Thyroid gland (tissue), 4 donors: Measurements from ENCODE around the gene GOLGA6C. TPM values are rescaled to one million over a fixed set of nuclear protein-coding genes. Genes with fewer than 3 reads are reported as not detected.
"Not testable (repeated sequence)": the region's sequence is repeated elsewhere in the genome, so short reads cannot be mapped to it uniquely, and the experiment has no call there.

Experiments
- DNase-seq, 2 donors: peaks; one replicate each; pipeline ENCODE4 v3.0.0-alpha.2; 2019
- H3K27ac ChIP-seq, 3 donors: fragments of 200-600 bp; sonication (generic); 1 replicate in 2 of 3; 2 replicates in 1 of 3; pipeline ENCODE4 v1.5.1; 2016 to 2019; ENCODE audit warnings: mild to moderate bottlenecking in 1 of 3, moderate library complexity in 1 of 3
- H3K27me3 ChIP-seq: fragments of 200-600 bp; sonication (generic); one replicate; pipeline ENCODE4 v1.5.1; 2019
- H3K36me3 ChIP-seq, 2 donors: fragments of 200-600 bp; sonication (generic); one replicate each; pipeline ENCODE4 v1.5.1; 2016 to 2019
- H3K4me1 ChIP-seq, 2 donors: fragments of 200-600 bp; sonication (generic); one replicate each; pipeline ENCODE4 v1.5.1; 2017 to 2019
- H3K4me3 ChIP-seq, 3 donors: fragments of 200-600 bp; sonication (generic); replicated peaks in 1 of 3; 1 replicate in 2 of 3; 2 replicates in 1 of 3; pipeline ENCODE4 v1.5.1; 2016; ENCODE audit warnings: mild to moderate bottlenecking in 1 of 3
- H3K9me3 ChIP-seq: fragments of 200-600 bp; sonication (generic); one replicate; pipeline ENCODE4 v1.5.1; 2017
- CTCF ChIP-seq, 6 experiments: fragments of 200-600 bp in 3 of 6; fragments of 450-650 bp in 3 of 6; sonication (generic) in 3 of 6; IDR thresholded peaks; one replicate each; pipeline ENCODE4 v1.5.1; 2016 to 2019; ENCODE audit warnings: antibody characterized with exemption in 6 of 6, mild to moderate bottlenecking in 2 of 6, inconsistent platforms in 1 of 6, moderate library complexity in 1 of 6
- POLR2A ChIP-seq, 2 donors: fragments of 450-650 bp; IDR thresholded peaks; one replicate each; pipeline ENCODE4 v1.6.1; 2017; ENCODE audit warnings: antibody characterized with exemption in 2 of 2, mild to moderate bottlenecking in 2 of 2, moderate library complexity in 1 of 2
- WGBS, 2 donors: methylation state at CpG; one replicate each; pipeline ENCODE4 v1.1.5; 2017; 5-methylcytosine and 5-hydroxymethylcytosine counted together
- intact Hi-C: fragments of 100-400 bp; cut with DNase I; formaldehyde crosslinking; loops from one replicate; pipeline ENCODE4 v1.15.1; 2023
- total RNA-seq, 4 donors: library from RNA; depleted of rRNA; stranded (reverse); fragments of >200 nt; gene quantifications; one replicate each; pipeline ENCODE4 v1.2.3, GENCODE V29; 2016

Gene GOLGA6C
- total RNA-seq, 4 donors from 2014 or later = not detected

- Histone ChIP-seq H3K4me1 (no peaks in the 10 kb centered on the region), H3K27ac (no peak overlapping the region), H3K36me3 (no peaks in the 10 kb centered on the region), H3K9me3 (no peaks in the 10 kb centered on the region), H3K4me3 (no peak overlapping the region), H3K27me3 (no peaks in the 10 kb centered on the region)
- WGBS, 2 donors = 73 to 83% methylated on average over 13 to 14 of the region's 16 CpGs
- intact Hi-C loops = no loop called here
- TF ChIP-seq POLR2A (IDR thresholded peaks at IDR 0.05) (no peak), CTCF (IDR thresholded peaks at IDR 0.05) (no peak)
- no peak for DNase-seq
Measured at GRCh38 chr15:75225951-75226732, 32.0 kb upstream of the GOLGA6C start.

GRCh38 chr15:75227112-75227511 lies 31.0 kb upstream of the GOLGA6C start:
- H3K4me1 ChIP-seq, H3K27me3 ChIP-seq, H3K27ac ChIP-seq, H3K4me3 ChIP-seq, intact Hi-C loops, H3K36me3 ChIP-seq, DNase-seq, H3K9me3 ChIP-seq: not testable (repeated sequence)
- WGBS, 2 donors = 82 to 90% methylated on average over 7 of the region's 7 CpGs

GRCh38 chr15:75227663-75228280 lies 30.4 kb upstream of the GOLGA6C start:
- intact Hi-C loops = no loop called here
- TF ChIP-seq CTCF (IDR thresholded peaks at IDR 0.05) (no peak), POLR2A (IDR thresholded peaks at IDR 0.05) (no peak)
- Histone ChIP-seq H3K27ac (no peak overlapping the region), H3K36me3 (no peaks in the 10 kb centered on the region), H3K4me1 (no peaks in the 10 kb centered on the region), H3K9me3 (no peaks in the 10 kb centered on the region), H3K27me3 (no peaks in the 10 kb centered on the region), H3K4me3 (no peak overlapping the region)
- no peak for DNase-seq
- 83 to 86% methylated on average over 6 to 12 of the region's 13 CpGs for WGBS, 2 donors

- Histone ChIP-seq H3K27me3 (no peaks in the 10 kb centered on the region), H3K36me3 (no peaks in the 10 kb centered on the region), H3K4me1 (no peaks in the 10 kb centered on the region), H3K27ac (no peak overlapping the region), H3K9me3 (no peaks in the 10 kb centered on the region), H3K4me3 (no peak overlapping the region)
- WGBS, 2 donors = 65 to 87% methylated on average over 3 to 9 of the region's 9 CpGs
- TF ChIP-seq CTCF (IDR thresholded peaks at IDR 0.05) (no peak), POLR2A (IDR thresholded peaks at IDR 0.05) (no peak)
- intact Hi-C loops = no loop called here
- DNase-seq = no peak
Measured at GRCh38 chr15:75228787-75229186, 29.3 kb upstream of the GOLGA6C start.

GRCh38 chr15:75229191-75230015 lies 28.7 kb upstream of the GOLGA6C start:
- intact Hi-C loops = no loop called here
- WGBS, 2 donors = 87 to 90% methylated on average over 9 to 21 of the region's 21 CpGs
- Histone ChIP-seq H3K9me3 (no peaks in the 10 kb centered on the region), H3K36me3 (no peaks in the 10 kb centered on the region), H3K4me1 (no peaks in the 10 kb centered on the region), H3K27ac (no peak overlapping the region), H3K4me3 (no peak overlapping the region), H3K27me3 (no peaks in the 10 kb centered on the region)
- TF ChIP-seq POLR2A (IDR thresholded peaks at IDR 0.05) = no peak
- TF ChIP-seq CTCF (IDR thresholded peaks at IDR 0.05) = no peak
- DNase-seq = no peak
